Fibroblast of peridontal ligament (primary cell): Measurements from ENCODE around the gene MCAT.
A peak's percentile ranks its signal among the peaks of the same experiment; 100 is the strongest.
"Not testable (repeated sequence)": the region's sequence is repeated elsewhere in the genome, so short reads cannot be mapped to it uniquely, and the experiment has no call there.

Experiments
- DNase-seq: peaks from one replicate; pipeline ENCODE4 v3.0.0-alpha.2; 2010; ENCODE audit errors: extremely low read depth

Gene MCAT

DNA sequence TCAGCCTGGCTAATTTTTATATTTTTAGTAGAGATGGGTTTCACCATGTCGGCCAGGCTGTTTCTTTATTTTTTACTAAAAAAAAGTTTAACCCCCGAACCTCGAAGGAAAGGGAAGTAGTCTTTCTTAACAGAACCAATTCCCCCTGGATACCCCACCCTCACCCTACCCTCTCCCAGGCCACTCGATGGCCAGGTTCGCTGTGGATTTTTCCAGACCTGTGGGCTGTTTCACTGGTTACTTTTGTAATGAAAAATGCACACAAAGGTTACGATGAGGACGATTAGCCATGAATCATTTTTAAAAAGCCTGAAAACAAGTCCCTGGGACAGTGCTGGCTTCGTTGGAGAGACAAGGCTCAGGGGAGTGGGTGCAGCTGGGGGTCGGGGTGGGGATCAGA, 10.7 kb upstream of the MCAT start:
- no peak for DNase-seq

DNA sequence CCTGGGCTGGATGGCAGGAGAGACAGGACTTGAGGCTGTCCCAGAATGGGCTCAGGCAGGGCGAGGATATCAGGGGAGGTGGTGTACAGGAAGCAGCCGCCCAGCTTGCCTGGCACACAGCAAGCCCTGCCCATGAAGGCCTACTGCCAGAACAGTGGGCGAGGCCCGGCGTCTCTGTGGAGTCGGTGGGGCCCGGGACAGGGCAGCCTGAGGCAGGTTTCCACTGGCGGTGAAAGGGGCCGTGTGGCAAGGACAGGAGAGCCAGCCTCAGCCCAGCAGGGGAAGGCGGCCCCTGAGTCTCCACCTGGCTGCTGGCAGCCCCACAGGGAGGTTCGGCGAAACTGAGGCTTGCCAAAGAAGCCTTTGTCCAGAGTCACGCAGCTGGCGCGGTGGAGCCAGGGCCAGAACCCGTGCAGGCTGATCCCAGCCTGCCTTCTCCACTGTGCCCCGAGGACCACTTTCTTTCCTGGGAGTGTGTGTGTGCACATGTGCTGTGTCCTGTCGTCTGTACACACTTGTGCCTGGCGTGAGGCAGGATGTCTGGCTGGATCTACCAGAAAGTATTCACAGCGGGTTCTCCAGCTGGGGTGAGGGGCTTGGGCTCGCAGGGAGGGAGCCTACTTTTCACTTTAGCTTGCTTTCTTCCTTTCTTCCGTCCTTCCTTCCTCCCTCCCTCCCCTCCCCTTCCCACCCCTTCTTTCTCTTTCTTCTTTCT, 9.3 kb upstream of the MCAT start:
- DNase-seq, result peak; percentile 51

DNA sequence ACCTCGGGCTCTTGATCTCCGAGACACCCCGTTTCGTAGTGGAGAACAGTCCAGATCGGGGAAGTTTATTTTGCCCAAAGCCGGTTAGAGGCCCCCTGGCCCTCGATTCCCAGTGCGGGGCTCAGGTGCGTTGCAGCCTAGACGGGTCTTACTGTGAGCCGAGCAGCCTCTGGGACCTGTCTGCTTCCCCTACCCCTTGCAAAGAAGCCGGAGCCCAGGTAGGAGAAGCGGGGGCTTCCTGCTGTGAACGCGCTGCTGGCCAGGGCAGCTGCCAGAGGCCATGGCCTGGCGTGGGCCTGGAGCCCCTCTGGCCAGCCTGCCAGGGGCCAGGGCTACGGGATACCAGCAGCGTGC, 8.8 kb upstream of the MCAT start:
- DNase-seq, result no peak

DNA sequence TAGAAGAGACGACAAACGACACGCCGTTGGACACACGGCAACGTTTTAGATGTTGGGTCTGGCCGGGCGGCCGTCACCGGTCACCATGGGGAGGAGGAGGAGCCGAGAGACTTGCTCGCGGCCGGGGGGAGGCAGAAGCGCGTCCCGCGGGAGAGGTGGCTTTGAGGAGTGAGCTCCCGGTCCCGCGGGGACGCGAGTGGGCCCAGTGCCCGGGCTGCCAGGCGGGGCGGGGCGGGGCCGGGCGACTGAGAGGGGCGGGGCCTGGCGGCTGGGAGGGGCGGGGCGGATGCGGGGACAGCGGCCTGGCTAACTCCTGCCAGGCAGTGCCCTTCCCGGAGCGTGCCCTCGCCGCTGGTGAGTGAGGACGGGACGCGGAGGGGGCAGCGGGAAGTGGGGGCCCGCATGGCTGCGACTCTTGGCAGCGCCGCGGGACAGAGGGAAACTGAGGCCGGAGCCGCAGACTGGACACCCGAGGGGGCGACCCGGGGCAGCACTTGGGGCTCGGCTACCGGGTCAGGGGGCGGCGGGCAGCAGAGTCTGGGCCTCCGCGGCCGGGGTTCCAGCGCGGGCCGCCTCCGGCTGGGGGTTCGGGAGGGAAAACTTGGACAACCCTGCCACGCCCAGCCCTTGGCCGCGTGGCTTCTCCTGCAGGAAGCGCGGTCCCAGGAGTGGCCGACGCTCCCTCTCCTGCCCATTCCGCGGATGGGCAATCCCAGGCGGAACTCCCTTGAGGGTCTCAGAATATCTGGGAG, 8.2 kb upstream of the MCAT start, which contains the start of gene TSPO:
Gene TSPO (plus strand): TSS at position 309 of the 752 bp plus-strand sequence. CDS start 7,680 bp downstream, outside the sequence.
- DNase-seq, result peak; percentile 37

DNA sequence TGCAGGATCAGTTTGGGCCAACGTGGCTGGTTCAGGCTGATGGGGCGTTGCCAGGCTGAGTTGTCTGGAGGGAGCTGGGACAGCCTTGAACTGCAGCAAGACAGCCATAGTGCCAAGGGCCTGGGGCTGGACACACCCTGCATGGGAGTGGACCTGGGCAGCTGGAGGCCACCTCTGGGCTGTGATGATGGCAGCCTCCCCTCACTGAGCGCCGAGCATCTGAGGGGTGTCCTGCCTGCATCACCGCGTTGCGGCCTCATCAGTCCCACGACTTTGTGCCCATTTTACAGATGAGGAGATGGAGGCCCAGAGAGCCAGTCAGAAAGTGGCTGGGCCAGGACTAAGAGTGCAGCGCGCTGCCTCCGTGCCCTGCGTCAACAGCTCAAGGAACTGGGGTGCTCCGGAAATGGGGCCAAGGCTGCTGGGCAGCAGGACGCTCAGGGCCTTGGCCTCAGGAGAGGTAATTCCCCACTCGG, 7.6 kb upstream of the MCAT start:
- DNase-seq, result no peak

DNA sequence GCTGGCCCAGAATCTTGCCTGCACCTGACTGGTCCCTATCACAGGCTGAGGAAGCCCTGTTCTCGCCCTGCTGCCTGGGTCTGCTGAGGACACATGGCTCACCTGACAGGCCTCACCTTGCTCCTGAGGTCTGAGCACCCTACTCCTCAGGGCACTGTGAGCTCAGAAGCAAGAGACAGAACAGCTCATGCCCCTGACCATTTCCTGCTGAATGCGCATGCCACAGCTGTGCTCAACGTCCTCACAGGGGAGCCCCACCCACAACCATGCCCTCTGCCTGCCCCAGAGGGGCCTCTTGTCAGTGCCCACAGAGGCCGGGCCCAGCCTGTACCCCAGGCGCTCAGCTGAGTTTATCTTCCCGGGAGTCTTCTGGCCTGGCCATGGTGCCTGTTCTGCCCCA, 5.4 kb upstream of the MCAT start:
- no peak for DNase-seq

DNA sequence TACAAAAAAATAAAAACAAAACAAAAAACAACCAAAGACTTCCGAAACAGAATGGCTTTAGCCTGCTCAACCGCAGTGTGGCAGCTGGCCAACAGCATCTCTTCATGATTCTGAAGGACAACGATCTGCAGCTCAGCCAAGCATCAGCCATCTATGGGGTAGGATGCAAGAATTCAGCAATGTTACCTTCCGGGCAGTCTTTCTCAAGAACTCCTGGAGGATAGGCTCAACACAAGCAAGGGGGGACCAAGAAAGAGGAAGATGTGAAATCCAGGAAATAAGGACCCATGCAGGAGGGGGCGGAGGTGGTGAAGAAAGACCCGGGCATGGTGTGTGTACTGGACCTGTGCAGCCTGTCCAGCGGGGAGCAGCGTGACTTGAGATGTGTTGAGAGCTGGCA, 4.6 kb upstream of the MCAT start:
- no peak for DNase-seq

DNA sequence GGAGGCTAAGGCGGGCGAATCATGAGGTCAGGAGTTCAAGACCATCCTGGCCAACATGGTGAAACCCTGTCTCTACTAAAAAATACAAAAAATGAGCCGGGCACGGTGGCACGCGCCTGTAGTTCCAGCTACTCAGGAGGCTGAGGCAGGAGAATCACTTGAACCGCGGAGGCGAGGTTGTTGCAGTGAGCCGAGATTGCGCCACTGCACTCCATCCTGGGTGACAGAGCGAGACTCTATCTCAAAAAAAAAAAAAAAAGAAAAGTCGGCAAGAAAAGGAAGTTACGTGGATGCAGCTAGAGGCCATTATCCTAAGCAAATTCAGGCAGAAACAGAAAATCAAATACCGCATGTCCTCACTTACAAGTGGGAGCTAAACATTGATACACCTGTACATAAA, 3.1 kb upstream of the MCAT start:
- not testable (repeated sequence) for DNase-seq

DNA sequence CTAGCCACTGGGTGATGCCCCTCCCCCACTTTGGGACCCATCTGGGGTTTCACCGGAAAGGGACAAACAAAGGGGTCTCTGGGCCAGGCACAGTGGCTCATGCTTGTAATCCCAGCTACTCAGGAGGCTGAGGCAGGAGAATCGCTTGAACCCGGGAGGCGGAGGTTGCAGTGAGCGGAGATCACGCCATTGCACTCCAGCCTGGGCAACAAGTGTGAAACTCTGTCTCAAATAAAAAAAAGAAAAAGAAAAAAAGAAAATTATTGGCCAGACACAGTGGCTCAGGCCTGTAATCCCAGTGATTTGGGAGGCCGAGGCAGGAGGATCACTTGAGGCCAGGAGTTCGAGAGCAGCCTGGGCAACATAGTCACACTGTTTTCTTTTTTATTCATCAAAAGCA, 2.2 kb upstream of the MCAT start:
- not testable (repeated sequence) for DNase-seq

DNA sequence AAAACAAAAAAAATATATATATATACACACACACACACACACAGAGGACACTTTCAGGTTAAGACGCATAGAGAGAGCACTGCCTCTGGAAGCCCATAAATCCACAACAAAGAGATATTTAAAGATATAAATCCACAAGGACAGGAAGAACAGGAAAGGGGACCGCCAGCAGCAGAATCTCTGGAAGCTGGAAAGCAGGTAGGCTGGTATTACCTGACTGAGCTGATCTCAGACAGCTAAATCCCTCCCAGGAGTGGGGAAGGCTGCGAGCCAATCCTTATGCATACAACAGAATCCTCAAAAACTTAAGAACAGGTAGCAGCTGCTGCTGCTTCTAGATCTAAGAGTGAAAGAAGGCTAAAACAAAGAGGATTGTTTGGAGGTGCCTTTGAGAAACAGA, 1.8 kb upstream of the MCAT start:
- no peak for DNase-seq

DNA sequence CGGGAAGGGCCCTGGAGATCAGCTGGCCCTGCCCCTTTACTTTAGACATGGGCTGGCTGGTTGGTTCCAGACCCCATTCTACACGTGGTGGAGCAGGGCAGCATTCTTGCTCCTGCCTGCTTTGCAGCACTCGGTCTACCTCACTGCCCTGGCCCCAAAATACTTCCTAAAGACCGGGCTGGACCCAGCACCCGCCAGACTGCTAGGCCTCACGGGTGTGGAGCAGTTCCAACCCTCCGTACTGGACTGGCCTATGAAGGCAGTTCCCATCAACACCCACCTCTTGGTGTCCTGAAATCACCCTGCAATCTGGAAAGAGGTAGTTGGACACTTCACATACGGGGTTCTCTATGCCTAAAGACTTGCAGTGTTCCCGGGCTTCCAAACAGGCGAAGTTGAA, 6.4 kb downstream of the MCAT start:
- no peak for DNase-seq

DNA sequence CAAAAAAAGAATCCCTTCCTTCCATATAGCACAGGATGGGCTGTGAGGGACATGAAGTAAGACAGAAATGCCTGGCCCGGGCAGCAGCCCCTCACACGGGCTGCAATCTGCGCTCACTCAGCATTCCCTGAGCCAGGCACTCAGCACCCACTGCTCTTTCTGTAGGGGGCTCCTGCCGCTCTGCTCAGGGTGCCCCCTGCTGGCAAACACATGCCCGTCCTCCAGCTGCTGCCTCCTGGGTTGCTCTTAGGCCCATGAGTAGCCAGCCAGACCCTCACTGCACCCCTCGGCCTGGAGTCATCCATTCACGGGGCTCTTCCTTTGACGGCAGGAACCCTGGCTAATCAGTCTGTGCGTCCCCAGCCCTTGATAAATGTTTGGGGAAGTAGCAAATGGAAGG, 6.9 kb downstream of the MCAT start:
- peak; percentile 8 for DNase-seq

DNA sequence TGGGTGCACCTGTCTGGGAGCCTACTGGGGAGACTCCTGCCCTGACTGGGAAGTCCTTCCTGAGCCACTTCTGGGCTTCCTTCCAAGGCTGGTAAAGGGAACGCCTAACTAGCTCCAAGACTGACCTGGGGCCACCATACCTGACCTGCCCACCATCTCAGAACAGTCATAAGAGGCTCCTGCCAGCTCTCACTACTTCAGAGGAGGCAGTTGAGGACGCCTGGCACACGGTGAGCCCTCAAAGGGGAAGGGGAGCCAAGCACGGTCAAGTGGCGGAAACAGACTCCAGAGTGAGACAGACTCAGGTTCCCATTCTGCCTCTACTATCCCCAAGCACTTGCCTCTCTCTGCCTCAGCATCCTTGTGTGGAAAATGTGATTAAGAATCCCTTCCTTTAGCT, 7.6 kb downstream of the MCAT start:
- DNase-seq, result no peak

DNA sequence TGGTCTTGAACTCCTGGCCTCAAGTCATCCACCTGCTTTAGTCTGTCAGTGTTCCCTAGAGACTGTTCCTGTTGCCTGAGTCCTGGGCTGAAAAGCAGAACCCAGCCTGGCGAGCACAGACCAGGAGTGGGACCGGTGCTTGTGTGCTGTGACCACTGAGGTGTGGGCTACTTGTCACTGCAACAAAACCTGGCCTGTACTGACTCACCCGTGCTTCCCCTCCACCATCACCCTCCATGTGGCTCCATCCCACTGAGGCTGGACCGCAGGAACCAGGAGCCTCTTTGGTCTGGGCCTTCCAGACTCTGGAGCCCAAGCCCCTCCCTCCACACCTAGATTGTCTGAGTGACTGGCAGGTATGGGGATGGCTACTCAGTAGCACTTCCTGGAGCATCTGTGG, 8.6 kb downstream of the MCAT start:
- no peak for DNase-seq

DNA sequence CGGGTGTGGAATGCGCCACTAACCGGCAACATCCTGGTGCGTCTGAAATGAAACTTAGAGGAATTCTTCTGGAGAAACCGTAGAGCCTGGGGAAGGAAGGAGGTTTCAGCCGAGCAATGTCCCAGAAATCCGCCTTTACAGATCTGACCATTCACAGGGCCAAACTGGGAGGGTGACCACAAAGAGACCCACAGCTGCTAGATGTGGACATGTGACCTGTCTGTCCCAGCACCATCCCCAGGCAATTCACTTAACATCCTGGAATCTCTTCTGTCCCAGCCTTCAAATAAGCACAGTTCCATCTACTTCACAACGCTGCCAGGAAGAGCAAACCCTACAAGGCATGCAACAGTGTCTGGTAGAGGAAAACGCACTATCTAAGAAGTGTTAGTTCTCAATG, 9.8 kb downstream of the MCAT start:
- no peak for DNase-seq

DNA sequence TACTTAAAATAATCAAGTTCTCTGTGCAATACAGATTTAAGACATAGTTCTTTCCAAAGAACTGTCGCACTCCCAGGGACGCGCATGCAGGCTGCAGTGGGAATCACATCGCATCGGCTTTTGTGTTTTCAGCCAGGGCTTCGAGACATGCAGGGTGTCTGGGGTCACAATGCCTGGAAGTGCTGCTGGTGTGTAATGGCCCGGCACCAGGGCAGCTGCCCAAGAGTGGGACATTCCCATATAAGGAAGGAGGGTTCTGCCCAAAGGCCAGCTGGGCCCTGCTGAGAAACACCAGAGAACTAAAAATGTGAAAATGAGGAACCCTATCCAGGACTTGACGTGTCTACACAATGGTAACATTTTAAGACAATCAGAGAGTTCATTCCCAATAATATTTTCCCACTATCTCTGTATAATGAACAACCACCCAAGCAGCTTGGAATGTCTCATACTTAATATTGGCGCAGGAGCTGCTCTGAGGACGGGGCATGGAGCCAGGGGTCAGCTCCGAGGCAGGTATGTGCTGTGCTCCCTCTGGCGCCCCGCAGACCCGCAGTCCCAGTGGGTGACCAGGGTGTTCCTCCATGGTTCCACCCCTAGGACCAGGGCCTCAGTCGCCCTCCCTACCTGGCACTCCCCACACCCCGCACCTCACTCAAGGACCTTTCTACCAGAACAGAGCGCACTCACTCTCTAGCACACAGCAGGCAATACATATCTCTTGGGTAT, 11.3 kb downstream of the MCAT start:
- no peak for DNase-seq

DNA sequence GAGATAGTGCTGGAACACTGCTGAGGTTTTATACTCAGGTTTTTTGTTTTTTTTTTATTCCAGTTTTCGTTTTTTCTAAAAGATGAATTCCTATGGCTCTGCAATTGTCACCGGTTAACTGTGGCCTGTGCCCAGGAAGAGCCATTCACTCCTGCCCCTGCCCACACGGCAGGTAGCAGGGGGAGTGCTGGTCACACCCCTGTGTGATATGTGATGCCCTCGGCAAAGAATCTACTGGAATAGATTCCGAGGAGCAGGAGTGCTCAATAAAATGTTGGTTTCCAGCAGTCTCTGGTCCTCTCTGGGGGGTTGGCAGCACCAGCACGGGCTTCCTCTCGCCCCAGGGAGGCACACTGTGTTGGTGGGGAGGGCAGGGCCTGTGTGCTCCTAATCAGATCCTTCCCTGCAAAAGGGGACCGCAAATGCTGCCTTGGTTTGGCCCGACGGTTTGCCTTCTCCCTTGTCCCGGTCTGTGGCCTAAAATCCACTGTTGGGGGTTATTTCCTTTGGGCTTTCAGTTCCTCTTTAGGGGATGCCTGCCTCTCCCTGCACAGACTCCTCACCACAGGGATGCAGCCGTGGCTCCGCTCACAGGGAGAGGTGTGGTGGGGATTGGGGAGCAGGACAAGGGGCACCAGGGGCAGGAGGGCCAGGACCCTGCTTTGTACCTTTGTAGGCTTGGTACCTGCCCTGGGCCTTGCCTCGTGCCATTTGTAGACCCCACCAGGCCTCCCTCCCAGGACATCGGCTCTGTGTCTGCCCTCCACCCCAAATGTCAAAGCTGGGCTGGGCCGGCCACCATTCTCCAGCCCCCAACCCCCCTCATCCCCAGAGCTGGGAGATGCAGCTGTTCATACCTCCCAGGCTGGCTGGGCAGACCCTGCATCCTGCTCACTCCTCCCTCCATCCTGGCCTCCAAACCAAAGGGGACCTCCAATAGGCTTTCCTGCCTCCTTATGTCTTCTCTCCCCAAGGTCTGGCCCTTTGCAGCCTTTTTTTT, 13.5 kb downstream of the MCAT start:
- DNase-seq, result no peak

DNA sequence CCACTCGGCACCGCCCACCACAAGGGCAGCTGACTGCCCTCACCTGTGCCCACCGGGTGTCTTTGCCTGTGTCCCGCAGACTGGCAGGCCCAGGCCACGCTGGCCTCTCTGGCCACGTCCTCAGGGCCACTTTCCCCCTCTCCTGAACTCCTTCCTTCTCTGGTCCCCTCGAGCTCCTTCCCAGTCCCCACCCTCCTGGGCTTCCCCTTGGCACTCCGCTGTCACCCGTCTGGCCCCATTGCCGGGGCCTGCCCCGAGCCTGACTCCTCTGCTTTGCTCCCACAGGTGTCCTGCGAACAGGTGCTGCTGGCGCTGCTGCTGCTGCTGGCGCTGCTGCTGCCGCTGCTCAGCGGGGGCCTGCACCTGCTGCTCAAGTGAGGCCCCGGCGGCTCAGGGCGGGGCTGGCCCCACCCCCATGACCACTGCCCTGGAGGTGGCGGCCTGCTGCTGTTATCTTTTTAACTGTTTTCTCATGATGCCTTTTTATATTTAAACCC, 14.2 kb downstream of the MCAT start:
- DNase-seq, result no peak

DNA sequence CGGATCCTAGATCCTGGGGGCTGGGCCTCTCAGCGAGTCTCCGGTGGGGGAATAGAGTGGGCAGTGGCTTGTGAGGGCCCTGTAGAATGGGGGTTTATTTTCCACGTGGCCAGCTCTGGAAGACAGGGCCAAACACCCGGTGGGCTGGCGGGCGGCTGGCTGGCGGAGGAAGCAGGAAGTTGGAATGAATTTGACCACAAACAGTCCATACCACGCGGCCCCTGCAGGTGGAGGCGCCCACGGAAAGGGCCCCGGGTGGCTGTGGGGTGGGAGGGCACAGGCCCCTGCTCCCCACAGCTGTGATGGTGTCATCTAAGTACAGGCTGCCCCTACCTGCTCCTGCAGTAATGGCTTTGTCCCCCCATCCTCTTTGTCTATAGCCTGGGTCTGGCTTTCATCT, 15.1 kb downstream of the MCAT start:
- no peak for DNase-seq

DNA sequence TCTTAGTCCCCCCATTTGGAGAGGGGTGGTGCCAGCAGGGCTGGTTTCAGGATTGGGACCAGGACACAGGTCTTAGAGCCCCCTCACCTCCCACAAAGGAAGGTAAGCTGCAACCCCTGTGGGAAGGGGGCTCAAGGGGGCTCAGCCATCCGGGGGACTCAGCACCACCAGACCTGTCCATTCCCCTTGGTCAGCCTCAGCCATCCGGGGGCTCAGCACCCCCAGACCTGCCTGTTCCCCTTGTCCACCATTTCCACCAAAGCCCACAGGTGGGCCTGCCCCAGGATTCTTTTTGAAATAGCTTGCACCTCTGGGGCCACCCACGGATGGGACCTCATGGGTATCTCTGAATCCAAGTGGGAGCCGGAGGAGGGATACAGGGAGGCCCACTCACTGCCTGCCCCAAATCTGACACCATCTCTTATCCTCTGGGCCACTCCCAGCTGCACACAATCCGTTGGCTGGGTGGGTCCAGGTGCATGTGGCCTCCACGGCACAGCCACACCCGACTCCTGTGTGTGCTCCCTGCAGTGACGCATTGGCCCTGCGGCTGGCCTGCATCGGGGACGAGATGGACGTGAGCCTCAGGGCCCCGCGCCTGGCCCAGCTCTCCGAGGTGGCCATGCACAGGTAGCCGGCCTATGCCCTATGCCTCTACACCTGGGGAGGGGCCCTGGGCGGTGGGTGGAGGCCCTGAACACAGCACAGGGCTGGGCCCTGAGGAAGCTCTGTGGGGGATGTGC, 15.9 kb downstream of the MCAT start:
- DNase-seq, result no peak
